IPS-18c (cell line): Measurements from ENCODE around the gene ATP6V0B.

Experiments
- H3K4me3 ChIP-seq: 2 replicates; pipeline ENCODE4 v1.7.0; 2013; ENCODE audit warnings: low read depth, mild to moderate bottlenecking, low read length, moderate library complexity; ENCODE audit not compliant: insufficient read depth
- H3K9me3 ChIP-seq: one replicate; pipeline ENCODE4 v1.6.1; 2013; ENCODE audit warnings: mild to moderate bottlenecking, low read length, moderate library complexity; ENCODE audit not compliant: control insufficient read depth, insufficient read depth

The ATP6V0B gene

DNA sequence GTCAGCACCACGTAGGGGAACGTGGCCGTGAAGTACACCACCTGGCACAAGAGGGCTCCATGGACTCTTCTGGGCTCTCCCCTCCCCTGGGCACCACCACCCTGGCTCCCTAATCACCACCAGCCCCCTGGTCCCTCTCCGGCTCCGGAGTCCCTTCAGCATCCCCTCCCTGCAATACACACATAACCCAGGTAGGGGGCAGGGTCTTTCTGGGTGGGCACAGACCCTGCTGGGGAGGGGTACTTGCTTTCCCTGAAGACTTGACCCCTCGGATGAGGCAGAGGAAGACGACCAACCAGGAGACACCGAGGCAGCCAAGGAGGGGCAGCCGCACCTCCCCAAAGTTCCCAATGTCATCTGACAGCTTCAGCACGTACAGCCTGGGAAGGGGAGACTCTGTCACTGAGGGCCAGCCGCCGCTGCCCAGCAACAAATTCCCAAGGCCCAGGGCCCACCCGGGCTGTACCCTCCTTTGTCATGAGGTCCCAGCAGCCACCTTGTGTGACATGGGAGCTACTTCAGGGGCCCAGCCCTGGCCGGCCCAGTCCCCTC, 27.9 kb downstream of the ATP6V0B start:
- no peak overlapping the region for H3K4me3 ChIP-seq
- H3K9me3 ChIP-seq, result no peaks in the 10 kb centered on the region

DNA sequence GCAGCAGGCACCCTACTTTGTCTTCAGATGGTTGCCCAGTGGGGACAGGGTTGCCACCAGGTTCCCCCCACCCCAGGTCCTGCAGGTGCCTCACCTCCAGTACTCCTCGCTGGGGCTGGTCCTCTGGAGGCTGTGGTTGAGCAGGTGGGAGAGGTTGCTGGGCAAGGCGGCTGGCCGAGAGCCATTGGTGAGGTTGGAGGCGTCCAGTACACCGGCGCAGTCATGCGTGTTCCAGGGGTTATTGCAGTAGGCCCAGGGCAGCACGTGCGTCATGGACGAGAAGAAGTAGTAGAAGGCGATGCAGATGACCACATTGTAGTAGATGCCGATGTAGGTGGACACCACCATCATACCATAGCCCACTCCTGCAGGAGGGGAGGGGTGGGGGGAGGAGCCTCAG, 33.5 kb downstream of the ATP6V0B start:
- Histone ChIP-seq H3K4me3 (no peak overlapping the region), H3K9me3 (no peaks in the 10 kb centered on the region)

DNA sequence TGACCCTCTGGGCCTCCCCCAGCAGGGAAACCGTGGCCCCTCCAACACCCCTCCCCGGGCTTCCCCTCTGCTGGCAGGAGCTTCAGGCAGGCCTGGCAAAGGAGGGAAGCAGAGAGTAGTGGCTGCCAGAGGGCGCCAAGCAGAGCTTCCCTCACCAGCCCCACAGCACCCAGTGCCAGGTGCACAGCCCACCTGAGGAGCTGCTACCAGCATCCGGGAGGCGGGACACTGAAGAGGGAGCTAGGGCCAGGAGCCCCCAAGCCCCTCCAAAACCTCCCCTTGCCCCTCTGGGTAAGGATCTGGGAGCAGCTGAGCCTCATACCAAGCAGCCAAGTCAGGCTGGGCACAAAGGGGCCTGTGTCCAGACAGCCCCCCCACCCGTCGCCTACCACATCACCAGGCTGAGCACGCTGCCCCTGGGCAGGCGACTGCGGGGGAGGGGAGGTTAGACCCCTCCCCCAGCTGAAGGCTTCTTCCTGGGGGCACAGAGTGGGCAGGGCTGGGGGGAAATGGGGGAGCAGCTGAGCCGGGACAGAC, 36.2 kb downstream of the ATP6V0B start:
- Histone ChIP-seq H3K4me3 (no peak overlapping the region), H3K9me3 (no peaks in the 10 kb centered on the region)

DNA sequence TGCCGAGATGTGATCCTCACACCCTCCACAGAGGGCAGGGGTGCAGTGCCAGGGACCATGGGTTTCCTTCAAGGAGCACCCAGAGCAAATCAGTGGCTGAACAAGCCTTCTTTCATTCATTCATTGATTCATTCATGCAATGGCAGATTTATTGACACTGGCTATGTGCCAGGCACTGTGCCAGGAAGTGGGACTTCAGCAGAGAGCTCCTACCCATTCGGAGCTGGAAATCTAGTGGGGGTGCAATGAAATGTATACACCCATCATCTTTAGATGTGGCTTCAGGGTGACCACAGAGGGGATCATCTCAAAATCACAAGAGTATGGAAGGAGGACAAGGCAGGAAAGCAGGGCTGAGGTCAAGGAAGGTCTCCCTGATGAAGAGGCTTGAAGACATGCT, 37.6 kb downstream of the ATP6V0B start:
- no peak overlapping the region for H3K4me3 ChIP-seq
- H3K9me3 ChIP-seq, result no peaks in the 10 kb centered on the region

DNA sequence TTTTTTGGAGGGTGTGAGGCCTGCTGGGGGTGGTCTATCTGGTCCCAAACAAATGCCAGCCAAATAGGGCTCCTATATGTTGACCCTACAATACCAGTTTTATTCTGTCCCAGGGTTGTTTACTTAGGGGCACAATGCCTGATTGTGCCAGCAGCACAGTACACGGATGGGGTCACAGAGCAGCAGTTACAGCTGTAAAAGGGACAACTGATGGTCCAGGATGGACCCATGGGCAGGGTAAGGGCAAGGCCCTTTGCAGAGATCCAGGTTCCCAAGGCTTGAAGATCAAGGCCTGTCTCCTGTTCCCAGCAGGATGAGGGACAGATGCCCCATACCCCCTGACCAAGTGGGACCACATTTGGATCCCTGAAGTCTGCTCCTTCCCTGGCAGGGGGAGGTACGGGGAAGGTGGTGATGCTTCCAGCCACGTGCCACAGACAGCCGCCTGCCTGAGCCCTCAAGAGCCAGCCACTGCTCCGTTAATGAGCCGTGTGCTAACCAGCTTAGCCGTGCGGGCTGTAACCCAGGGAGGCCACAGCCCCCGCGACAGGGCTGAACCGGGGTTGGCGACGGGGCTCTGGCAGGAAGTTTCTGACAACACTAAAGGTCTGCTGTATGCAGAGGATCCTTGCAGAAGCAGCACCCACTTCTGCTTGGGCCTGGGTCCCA, 38.3 kb downstream of the ATP6V0B start:
- Histone ChIP-seq H3K9me3 (no peaks in the 10 kb centered on the region), H3K4me3 (no peak overlapping the region)

DNA sequence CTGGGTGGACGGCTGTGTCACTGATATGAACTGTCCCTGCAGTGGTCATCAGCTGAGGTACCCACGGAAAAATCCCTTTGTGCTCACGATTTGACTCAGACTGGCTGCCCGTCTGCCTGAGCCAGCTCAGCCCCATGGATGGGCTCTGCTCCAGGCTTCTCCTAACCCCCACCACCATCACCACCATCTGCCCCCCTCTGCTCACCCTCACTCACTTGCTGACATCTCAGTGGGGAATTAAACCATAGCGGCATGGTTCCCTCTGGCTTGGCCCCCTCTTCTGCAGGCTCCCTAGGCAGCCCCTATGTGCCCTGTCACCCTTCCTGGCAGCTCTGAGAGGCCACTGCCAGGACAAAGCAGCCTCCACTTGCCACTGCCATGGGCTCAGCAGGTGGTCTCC, 39.2 kb downstream of the ATP6V0B start:
- H3K9me3 ChIP-seq, result no peaks in the 10 kb centered on the region
- no peak overlapping the region for H3K4me3 ChIP-seq

DNA sequence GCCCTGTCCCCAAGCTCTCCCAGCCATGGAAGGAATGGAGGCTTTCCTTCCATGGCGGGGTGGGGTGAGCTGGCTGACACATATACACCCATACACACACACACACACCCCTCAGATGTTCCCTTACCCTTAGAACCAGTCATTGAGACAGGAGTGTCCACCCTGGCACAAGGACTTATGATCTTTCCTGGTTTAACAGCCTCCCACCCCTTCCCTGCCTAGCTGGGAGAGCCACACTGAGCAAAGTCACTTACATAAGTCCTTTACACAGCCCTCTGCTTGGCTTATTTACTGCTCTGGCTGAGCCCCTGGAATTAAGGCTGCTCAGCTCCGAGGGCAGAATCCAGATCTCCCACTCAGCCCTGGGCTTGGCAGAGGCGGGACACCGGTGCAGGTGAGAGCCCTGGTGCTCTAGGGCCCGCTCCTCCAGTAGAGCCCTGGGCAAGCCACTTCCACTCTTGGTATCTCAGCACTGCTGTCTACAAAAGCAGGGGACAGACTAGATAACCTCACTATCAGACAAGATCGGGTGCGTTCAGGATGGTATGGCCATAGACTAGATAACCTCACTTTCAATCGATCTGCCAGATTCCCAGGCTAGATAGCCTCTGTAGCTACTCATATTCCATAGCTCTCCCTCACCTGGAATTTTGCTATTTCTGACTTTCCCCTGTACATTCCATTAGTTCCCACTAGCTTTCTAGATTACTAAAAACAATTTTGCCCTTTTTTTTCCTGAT, 39.8 kb downstream of the ATP6V0B start:
- Histone ChIP-seq H3K4me3 (no peak overlapping the region), H3K9me3 (no peaks in the 10 kb centered on the region)

DNA sequence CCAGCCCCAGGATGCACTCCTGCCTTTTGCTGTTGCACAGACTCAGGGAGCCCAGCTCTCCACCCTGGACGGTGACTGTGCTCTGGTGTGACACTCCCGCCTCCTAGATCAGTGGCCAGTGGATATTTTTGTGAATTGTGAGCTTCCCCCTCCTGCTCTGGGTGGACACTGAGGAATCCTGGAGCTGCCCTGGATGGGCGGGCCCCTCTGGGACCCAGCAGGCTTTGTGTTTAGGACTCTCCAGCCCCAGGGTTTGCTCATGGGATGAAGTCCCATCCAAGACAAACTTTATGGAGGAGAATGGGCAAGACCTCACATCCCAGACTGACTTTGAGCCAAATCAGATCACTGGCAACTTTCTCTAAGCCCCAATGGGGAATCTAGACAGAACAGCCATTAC, 40.4 kb downstream of the ATP6V0B start:
- H3K4me3 ChIP-seq, result no peak overlapping the region
- H3K9me3 ChIP-seq, result no peaks in the 10 kb centered on the region

DNA sequence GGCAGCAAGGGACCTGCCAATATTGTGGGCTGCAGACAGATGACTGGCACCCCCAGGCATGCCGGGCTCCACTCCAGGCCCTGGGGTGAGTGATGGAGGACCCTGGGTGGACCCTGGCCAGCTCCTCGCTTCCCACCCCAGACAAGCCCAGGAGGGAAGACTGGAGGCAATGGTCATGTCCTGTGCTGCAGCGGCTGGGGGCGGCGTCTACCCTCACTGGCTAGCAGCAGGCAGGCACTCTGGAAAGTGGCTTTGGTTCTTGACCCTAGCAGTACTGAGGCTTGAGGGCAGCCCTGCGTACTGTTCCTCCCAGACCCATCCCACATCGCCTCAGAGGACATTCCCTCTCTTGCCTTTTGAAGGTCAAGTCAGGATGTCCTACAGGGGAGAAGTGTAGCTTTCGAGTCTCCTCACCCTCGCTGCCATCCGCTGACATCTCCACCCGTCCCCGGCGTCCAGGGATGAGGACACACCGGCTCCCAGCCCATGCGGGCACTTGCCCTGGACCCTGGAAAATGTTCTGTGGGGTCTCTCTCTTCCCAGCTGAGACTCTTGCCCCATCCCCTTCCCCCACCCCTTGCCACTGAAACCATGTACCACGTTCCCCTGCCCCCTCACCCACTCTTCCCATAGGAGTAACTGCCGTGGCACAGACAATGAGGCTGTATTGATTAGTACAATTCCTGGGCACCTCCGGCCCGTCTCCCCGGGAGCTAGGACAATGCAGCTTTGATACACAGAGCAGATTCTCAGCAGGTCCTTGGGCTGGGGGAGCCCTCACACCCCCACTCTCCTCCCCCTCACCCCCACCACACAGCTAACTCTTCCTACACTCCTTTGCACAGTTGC, 41.5 kb downstream of the ATP6V0B start:
- H3K9me3 ChIP-seq, result no peaks in the 10 kb centered on the region

DNA sequence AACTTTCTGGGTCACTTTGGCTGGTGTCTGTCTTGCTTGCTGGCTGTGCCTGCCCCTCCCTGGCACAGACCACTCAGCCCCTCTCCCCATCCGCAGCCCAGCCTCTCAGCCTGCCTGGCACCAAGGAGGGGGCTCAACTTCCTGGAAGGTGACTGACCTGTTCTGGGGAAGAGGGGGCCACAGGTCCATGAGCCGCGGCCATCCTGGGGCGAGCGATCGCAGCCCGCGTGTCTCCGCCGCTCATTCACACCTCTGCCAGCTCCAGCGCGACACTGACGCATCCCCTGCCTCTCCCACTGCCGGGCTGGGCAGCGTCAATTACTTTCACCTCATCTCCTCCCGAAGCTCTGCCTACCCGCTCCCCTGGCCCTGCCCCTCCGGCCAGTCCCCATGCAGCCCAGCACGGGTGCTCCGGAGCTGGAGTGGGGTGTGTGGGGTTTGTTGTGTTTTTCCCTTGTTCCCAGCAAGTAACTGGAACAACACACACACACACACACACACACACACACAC, 42.2 kb downstream of the ATP6V0B start:
- Histone ChIP-seq H3K9me3 (no peaks in the 10 kb centered on the region), H3K4me3 (no peak overlapping the region)

More for the DNA sequence above, 41.5 kb downstream of the ATP6V0B start:
- no peak overlapping the region for H3K4me3 ChIP-seq

DNA sequence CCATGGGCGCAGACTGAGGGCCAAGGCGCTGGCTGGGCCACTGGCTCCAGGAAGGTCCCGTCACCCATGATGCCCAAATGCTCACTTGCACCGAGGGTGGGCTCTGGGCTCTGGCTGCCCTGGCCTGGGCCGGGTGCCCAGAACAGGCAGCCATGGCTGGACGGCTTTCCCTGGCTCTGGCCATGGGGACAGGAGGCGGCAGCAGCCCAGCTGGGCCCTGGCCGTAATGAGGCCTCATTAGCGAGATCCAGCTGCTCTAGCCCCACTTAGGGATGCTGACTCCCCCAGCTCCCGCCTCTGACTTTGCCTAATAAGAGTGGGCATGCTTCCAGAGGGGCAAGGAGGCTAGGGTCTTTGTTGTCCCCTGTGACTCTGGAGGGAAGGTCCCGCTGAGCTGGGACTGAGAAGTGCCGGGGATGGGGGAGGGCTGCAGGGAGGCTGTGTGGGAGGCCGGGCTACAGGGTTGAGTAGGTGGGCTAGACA, 44.7 kb downstream of the ATP6V0B start:
- H3K4me3 ChIP-seq, result no peak overlapping the region
- no peaks in the 10 kb centered on the region for H3K9me3 ChIP-seq

DNA sequence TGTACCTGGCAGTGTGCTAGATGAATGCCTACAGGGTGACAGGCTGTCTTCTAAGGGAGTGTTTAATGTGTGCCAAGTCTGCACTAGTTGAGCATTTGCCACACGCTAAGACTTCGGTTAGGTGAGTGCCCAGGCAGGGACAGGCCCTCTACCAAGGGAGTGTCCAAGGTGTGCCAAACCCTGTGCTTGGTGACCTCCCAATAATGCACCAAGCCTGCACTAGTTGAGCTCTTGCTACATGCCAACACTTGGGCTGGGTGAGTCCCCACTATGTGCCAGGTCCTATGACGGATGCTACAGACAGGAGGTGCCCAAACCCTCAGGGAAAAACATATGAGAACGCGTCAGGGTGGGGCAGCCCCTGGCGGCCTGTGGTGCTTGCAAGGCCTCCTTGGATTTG, 45.7 kb downstream of the ATP6V0B start:
- H3K4me3 ChIP-seq, result no peak overlapping the region
- H3K9me3 ChIP-seq, result no peaks in the 10 kb centered on the region

DNA sequence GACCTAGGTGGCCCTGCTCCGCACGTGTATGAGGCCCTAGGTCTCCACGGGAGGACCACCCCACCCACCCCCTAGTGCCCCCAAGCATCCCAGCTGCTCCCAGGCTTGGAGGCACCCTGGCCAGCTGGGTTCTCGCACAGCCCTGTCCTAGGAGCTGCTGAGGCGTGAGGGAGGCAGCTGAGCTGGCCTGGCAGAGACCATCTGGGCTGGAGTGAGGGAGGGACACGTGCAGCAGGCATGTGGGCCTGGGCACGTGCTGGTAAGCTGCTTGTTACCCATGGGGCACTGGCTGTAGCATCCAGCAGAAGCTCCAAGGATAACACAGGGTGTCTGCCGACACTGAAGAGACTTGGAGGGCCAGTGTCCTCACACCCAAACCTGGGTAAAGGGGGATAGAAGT, 46.4 kb downstream of the ATP6V0B start:
- Histone ChIP-seq H3K4me3 (no peak overlapping the region), H3K9me3 (no peaks in the 10 kb centered on the region)

DNA sequence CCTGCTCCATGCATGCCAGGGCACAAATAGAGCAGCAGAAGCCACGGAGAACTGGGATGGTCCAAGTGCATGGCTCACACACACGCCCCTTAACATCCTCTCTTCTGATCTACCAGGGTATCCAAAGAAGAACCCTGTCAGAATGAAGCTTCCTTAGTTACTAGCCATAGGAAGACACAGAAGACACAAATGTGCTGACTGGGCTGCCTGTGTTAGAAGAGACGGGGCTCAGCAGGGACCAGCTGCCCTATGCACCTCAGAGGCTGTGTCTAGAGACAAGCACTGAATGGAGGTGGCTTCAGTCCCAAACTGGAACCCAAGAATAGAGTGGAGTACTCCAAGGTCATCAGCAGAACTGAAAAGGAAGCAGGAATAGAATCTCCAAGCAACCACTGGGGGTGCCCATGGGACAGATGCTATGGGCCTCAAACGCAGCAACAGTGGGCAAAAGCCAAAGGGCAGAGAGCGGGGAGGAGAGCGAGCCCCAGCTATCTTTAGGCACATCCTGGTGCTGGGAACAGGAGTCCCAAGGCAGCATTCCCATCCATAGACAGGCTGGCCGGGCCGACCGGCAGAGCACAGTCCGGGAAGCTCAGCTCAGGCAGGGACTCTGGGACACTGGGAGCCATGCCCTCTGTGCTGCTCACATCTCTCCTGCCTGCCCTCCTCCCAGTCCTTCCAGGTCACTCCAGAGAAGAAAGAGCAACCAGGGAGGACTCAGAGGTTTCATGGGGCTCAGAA, 47.0 kb downstream of the ATP6V0B start:
- no peak overlapping the region for H3K4me3 ChIP-seq
- no peaks in the 10 kb centered on the region for H3K9me3 ChIP-seq

DNA sequence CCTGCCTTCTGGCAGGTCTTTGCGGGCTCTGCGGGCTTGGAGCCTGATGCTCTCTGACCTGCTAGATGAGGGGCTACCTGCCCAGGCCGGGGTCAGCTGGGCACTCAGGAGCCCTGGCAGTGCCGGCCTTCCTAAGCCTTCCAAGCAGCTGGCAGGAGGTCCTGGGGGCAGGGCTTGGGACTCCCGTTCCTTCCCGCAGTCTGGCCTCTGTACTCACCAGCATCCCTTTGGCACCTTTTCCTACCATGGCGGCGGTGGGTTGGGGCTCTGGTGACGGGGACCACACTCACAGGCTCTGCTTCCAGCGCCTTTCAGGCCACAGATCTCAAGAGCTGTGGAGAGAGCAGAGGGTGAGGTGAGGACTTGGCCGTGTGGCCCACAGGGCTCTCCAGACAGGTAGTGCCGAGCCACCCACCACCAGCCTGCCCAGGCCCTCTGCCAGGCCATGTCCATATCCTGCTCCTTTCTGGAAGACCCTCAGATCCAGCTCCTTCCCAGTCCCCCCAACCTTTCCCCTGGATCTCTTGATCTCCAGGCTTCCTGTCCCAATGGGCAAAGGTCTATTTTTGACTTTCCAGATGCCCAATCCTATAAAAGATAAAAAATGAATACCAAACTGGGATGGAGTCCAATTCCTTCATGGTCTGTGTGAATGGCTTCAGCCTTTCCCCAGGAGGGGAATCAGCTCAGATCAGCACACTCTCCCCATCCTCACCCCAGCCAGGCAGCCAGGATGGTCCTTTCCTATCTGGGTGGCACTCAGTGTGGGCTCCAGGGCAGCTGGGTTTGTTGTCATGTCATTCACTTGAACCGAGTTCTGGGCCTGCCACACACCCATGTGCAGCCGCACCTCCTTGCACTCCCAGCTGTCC, 49.5 kb downstream of the ATP6V0B start:
- Histone ChIP-seq H3K9me3 (no peaks in the 10 kb centered on the region), H3K4me3 (no peak overlapping the region)
